SW480 (cell line): ENCODE measurements around the gene MRPL18.
A peak's percentile ranks its signal among the peaks of the same experiment; 100 is the strongest.
"Not testable (repeated sequence)": the region's sequence is repeated elsewhere in the genome, so short reads cannot be mapped to it uniquely, and the experiment has no call there.

ENCODE experiments used
- DNase-seq: peaks from one replicate; pipeline ENCODE4 v3.0.0-alpha.2; 2016; ENCODE audit warnings: low spot score

The MRPL18 gene

DNA sequence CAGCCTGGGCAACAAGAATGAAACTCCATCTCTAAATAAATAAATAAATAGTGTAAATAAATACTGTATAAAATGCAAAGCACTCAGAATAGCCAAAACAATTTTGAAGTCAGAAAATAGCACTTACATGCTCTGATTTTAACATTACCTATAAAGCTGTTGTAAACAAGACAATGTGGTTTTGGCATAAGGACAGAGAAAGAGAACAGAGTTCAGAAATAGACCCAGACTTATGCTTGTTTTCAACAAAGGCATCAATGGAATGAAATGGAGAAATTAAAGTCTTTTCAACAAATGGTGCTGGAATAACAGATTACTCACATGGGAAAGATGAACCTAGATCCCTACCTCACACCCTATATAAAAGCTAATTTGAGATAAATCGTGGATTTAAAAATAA is 18.1 kb upstream of the MRPL18 start:
- DNase-seq, result no peak

- DNase-seq, result no peak
These were observed 12.9 kb upstream of the MRPL18 start for GRCh38 chr6:159777240-159777904.

GRCh38 chr6:159778131-159778530 is 12.1 kb upstream of the MRPL18 start:
- DNase-seq, result no peak

GRCh38 chr6:159778542-159779103 is 11.6 kb upstream of the MRPL18 start:
- no peak for DNase-seq

GRCh38 chr6:159788276-159788675 is 2.0 kb upstream of the MRPL18 start:
- DNase-seq, result no peak

- peak; percentile 22 for DNase-seq
These were observed 1.4 kb upstream of the MRPL18 start for GRCh38 chr6:159788753-159789376.

- DNase-seq, result peak; percentile 98
These were observed 704 bp upstream of the MRPL18 start, which contains the start of gene TCP1 for GRCh38 chr6:159789377-159790148. TCP1 (minus strand) TSS chr6:159789602; CDS start chr6:159789468, 134 bp downstream.

DNA sequence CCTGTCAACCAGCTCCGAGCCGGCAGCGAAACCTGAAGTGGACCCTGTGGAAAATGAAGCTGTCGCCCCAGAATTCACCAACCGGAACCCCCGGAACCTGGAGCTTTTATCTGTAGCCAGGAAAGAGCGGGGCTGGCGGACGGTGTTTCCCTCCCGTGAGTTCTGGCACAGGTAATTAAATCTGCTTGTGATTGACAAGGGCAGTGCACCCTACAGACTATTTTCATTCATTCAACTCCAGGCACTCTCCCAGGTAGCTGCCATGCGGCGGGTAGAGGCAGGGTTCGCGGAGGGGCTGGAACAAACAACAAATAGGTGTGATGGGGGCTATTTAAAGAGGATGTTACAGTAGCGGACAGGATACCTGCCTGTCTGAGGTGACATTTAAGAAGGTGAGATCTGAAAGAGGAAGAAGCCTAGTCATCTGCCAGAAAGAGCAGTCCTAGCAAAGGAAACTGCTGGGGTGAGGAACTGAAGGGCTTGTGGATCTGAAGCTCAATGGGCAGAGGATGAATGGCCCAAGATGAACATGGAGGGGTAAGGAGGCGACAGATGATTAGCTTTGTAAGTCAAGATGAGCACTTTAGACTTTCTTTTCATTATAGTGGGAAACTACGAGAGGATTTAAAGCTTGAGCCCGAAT is 810 bp downstream of the MRPL18 start:
- DNase-seq, result peak; percentile 11

DNA sequence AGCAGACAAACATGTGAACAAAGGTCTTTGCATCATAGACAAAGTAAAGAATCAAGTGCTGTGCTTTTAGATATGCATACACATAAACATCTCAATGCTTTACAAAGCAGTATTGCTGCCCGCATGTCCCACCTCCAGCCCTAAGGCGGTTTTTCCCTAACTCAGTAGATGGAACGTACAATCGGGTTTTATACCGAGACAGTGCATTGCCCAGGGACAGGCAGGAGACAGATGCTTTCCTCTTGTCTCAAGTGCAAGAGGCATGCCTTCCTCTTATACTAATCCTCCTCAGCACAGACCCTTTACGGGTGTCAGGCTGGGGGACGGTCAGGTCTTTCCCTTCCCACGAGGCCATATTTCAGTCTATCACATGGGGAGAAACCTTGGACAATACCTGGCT is 4.7 kb downstream of the MRPL18 start:
- DNase-seq, result not testable (repeated sequence)

DNA sequence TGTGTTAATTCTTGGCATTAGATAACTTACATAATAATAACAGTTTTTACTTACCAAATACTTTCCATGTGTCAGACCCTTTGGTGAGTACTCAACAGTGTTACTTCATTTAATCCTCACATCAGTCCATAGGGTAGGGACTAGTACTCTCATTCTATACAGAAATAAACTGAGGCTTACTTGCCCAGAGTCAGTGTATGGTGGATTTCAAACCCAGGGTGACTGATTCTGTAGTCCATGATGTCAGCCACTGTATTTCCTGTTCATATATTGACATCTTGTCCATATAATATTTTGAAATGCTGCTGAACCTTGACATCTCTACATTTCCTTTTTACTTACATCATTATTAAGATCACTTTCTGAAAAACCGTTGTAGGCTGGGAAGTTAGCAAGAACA is 7.3 kb downstream of the MRPL18 start:
- no peak for DNase-seq

DNA sequence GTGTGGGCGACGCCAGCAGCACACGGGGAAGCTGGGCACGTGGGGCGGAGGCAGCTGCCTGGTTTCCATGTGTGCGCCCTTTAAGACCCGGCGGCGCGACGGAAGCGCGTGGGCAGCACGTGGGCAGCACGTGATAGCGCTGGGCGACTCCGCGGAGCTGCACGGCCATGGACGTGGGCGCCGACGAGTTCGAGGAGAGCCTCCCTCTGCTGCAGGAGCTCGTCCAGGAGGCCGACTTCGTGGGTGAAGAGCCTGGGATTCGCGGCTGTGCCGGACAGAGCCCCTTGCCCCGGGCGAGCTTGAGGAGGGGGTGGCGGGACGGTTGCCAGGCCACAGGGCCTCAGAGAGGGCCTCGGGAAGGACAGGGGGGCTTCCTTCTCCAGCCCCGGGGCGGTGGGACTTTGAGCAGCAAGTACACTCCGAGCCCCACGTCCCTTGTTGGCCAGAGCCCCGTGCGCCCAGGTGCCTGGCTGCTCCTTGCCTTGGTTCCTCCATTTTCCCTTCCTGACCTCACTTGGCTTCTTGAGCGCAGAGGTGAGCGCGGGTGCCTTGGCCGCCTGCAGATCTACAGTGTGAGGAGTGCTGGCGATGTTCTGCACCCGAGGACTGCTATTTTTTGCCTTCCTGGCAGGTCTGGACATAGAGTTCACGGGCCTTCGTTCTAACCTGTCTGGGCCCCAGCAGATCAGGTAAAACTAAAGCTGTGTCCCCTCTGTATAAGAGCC is 10.0 kb downstream of the MRPL18 start, which contains the start of gene PNLDC1:
Gene PNLDC1 (plus strand): TSS at position 136 of the 725 bp plus-strand sequence. CDS start 32 bp downstream, at position 168.
- no peak for DNase-seq

DNA sequence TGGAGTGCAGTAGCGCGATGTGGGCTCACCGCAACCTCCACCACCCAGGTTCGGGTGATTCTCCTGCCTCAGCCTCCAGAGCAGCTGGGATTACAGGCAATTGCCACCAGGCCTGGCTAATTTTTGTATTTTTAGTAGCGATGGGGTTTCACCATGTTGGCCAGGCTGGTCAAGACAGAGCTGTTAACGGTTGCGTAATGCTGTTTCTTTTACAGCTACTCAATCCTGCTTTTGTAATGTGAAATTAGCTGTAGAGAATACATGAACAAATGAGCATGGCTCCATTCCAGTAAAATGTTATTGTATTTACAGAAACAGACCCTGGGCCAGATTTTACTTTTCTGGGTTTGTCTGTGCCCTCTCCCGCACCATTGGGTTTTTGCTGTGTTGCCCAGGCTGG is 11.7 kb downstream of the MRPL18 start:
- DNase-seq, result no peak

DNA sequence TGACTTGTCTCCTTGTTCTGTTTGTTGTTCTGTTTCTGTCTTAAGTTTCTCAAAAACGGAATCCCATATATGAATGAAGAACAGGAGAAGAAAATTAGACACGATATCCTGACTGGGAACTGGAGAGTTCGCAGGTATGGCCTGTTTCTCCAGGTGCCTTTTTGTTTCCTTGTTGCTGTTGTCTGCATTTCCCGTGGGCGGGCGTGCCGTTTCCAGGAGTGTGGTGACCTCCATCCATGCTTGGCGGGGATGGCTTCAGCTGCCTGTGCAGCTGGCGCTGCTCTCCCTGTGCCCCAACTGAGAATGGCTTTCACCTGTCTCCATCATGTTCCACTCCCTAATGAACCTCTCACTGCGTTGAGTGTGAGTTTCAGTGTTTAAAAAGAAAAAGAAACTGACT is 14.2 kb downstream of the MRPL18 start:
- DNase-seq, result no peak

DNA sequence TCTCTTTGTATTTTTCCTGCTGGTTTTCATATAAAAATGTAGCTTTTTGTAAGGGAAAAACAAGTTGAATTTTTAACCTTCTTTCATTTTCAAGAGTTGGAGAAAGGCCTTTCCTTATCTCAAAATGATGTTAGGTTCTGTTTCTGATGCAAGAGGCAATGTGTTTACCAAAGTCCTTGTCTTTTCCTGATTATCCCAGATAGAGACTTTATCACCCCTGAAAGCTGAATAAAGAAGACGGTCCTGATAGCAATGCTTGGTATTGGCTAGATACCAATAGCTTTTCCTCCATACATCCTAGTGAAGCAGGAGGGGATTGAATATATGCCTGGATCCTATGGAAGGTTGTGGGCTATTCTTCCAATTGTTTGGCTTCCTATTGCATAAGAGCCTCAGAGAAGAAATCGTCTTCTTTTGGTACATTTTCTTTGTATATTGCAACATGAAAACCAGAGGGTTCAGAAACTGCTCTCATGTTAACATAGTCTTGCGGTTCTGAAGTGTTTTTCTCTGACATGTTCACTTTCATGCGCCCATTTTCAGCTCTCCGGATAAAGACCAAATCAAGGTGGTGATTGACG is 15.3 kb downstream of the MRPL18 start:
- DNase-seq, result no peak

DNA sequence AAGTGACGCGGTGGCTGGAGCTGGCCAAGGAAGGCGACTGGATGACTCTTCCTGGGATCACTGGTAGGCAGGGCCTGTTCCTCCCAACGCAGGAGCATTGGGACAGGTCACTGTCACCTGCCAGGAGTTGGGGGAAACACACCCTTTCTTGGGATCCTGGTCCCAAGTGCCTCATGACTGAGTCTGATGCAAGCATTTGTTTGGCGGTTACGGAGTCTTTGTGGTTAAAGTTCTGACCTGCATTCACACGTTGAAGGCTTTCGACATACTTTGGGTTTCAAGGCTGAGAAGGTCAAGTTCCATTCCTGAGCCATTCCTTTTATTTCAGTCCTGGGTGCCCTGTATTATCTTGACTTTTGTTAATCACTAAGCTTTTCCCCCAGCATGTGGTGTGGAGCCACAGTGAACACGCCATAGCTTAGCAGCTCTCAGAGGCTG is 15.8 kb downstream of the MRPL18 start:
- no peak for DNase-seq

GRCh38 chr6:159807150-159807858 is 17.0 kb downstream of the MRPL18 start:
- DNase-seq, result no peak

DNA sequence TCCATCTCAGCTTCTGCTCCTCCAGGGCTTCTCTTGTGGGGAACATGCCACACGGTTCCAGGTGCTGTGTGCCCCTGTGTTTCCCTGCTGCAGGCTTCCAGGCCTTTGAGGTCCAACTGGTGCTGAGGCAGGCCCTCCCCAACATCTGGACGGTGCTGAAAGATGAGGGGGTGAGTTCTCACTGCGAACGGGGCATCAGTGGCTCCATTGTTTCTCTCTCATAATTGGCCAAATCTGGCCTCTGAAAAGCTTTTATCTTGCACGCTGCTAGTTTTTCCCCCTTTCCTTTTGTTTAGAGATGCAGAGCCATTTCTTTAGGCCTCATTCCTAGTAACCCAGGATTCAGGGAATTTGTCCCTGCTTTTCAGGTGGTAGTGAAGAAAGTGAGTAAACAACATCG is 18.4 kb downstream of the MRPL18 start:
- DNase-seq, result no peak

GRCh38 chr6:159809149-159809548 is 18.9 kb downstream of the MRPL18 start:
- no peak for DNase-seq

GRCh38 chr6:159813781-159814180 is 23.5 kb downstream of the MRPL18 start:
- DNase-seq, result no peak

GRCh38 chr6:159815410-159815809 is 25.1 kb downstream of the MRPL18 start:
- no peak for DNase-seq
